GM06990 (cell line): ENCODE results near the gene HOXB3.

Experiments used
- DNase-seq: peaks from one replicate; pipeline ENCODE4 v3.0.0-alpha.2; 2011; ENCODE audit not compliant: insufficient read length; ENCODE audit errors: extremely low read depth
- H3K27me3 ChIP-seq: replicated peaks from 2 replicates; pipeline ENCODE4 v1.6.0; 2011; ENCODE audit warnings: low read length; ENCODE audit not compliant: control insufficient read depth, insufficient read depth
- H3K36me3 ChIP-seq: 2 replicates; pipeline ENCODE4 v1.5.1; 2011; ENCODE audit warnings: low read length; ENCODE audit not compliant: control insufficient read depth, insufficient read depth
- H3K4me3 ChIP-seq: replicated peaks from 2 replicates; pipeline ENCODE4 v1.5.1; 2011; ENCODE audit warnings: low read depth, mild to moderate bottlenecking, control low read depth, low read length
- TF ChIP-seq, protein P1 (sequence below): IDR thresholded peaks from 2 replicates; pipeline ENCODE4 v1.5.1; 2011; ENCODE audit warnings: low read length, control low read depth, mild to moderate bottlenecking, inconsistent platforms; ENCODE audit not compliant: insufficient read depth, poor library complexity, severe bottlenecking

The HOXB3 gene

GRCh38 chr17:48500435-48501426 is 89.3 kb downstream of the HOXB3 start:
- no peak for DNase-seq
- Histone ChIP-seq H3K27me3 (no peaks in the 10 kb centered on the region), H3K36me3 (no peaks in the 10 kb centered on the region), H3K4me3 (no peak overlapping the region)
- TF ChIP-seq, protein P1, sequence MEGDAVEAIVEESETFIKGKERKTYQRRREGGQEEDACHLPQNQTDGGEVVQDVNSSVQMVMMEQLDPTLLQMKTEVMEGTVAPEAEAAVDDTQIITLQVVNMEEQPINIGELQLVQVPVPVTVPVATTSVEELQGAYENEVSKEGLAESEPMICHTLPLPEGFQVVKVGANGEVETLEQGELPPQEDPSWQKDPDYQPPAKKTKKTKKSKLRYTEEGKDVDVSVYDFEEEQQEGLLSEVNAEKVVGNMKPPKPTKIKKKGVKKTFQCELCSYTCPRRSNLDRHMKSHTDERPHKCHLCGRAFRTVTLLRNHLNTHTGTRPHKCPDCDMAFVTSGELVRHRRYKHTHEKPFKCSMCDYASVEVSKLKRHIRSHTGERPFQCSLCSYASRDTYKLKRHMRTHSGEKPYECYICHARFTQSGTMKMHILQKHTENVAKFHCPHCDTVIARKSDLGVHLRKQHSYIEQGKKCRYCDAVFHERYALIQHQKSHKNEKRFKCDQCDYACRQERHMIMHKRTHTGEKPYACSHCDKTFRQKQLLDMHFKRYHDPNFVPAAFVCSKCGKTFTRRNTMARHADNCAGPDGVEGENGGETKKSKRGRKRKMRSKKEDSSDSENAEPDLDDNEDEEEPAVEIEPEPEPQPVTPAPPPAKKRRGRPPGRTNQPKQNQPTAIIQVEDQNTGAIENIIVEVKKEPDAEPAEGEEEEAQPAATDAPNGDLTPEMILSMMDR, result peak; percentile 2

GRCh38 chr17:48499735-48500434 is 90.2 kb downstream of the HOXB3 start:
- TF ChIP-seq, protein P1, result no peak
- H3K27me3 ChIP-seq, result no peaks in the 10 kb centered on the region
- no peak for DNase-seq

DNA sequence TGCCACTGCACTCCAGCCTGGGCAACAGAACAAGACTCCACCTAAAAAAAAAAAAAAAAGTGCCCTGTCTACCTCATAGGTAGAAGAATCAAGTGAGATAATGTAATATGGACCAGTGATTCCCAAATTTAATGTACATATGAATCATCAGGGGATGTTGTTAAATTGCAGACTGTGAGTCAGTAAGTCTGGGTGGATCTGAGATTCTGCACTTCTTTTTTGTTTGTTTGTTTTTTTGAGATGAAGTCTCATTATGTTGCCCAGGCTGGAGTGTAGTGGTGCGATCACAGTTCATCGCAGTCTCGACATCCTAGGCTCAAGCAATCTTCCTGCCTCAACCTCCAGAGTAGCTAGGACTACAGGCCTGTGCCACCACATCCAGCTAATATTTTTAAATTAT is 90.8 kb downstream of the HOXB3 start:
- Histone ChIP-seq H3K4me3 (no peak overlapping the region), H3K36me3 (no peaks in the 10 kb centered on the region), H3K27me3 (no peaks in the 10 kb centered on the region)
- no peak for DNase-seq
- TF ChIP-seq, protein P1, result no peak

More at GRCh38 chr17:48499735-48500434, 90.2 kb downstream of the HOXB3 start:
- H3K4me3 ChIP-seq, result no peak overlapping the region
- no peaks in the 10 kb centered on the region for H3K36me3 ChIP-seq
